CD4-positive, alpha-beta T cell treated with Interferon alpha-2 for 1 hour (primary cell): ENCODE results near the gene C1QTNF5.
A peak's percentile ranks its signal among the peaks of the same experiment; 100 is the strongest.

Experiments used
- DNase-seq, 2 donors: peaks; one replicate each; pipeline ENCODE4 v3.0.0-alpha.2; 2020 to 2022

C1QTNF5 gene

DNA sequence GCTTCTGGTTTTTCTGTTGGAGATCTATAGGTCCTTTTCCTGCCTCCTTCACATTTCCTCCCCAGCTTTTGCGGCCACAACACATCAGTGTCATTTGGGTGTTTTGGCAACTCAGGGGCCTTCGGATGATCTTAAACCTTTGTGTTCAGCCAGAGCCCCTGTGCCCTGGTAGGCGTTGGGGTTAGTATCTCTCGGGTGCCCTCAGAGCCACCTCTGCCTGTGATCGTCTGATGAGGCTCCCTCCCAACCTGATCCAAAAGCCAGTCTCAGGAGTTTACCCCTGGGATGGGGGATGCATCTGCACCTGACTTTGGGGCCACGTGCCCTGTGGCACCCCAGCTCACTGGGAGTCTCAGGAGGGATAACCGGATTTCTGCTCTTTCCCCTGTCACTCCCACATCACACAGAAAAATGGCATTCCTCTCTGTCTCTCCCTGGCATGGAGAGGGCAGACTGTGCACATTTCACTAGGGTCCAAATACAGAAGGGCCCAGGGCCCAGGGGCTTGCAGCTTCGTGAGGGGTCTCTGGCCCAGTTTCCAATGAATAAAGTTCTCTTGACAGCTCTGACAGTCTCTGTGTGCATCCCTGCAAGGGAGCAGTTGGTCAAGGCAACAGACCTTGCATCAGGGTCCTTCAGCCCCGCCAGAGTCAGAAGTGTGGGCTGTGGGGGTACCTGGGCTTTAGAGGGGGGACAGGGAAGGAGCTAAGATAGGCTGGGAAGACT, 3.8 kb downstream of the C1QTNF5 start:
- no peak for DNase-seq

DNA sequence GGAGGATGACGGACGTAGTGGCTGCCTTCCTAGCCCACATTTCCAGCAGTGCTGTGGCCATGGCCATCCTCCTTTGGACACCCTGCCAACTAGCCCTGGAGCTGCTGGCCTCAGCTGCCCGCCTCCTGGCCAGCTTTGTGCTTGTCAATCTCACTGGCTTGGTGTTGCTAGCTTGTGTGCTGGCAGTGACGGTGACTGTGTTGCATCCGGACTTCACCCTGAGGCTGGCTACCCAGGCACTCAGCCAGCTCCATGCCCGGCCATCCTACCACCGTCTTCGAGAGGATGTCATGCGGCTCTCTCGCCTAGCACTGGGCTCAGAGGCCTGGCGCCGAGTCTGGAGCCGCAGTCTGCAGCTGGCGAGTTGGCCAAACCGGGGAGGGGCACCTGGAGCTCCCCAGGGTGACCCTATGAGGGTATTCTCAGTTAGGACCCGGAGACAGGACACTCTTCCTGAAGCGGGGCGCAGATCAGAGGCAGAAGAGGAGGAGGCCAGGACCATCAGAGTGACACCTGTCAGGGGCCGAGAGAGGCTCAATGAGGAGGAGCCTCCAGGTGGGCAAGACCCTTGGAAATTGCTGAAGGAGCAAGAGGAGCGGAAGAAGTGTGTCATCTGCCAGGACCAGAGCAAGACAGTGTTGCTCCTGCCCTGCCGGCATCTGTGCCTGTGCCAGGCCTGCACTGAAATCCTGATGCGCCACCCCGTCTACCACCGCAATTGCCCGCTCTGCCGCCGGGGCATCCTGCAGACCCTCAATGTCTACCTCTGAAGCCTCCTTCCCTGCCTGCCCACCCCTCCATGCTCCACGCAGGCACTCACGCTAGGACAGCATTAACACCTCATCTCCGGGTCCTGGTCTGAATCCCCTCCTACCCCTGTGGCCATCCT, 4.8 kb downstream of the C1QTNF5 start:
- DNase-seq = no peak

DNA sequence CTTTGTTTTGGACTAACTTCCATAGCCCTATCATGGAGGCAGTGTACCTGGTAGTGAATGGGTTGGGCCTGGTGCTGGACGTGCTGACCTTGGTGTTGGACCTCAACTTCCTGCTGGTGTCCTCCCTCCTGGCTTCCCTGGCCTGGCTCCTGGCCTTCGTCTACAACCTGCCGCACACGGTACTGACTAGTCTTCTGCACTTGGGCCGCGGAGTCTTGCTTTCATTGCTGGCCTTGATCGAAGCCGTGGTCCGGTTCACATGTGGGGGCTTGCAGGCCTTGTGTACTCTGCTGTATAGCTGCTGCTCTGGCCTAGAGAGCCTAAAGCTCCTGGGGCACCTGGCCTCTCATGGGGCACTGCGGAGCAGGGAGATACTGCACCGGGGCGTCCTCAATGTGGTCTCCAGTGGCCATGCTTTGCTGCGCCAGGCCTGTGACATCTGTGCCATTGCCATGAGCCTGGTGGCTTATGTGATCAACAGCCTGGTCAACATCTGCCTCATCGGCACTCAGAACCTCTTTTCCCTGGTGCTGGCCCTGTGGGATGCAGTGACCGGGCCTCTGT, 5.5 kb downstream of the C1QTNF5 start:
- no peak for DNase-seq

DNA sequence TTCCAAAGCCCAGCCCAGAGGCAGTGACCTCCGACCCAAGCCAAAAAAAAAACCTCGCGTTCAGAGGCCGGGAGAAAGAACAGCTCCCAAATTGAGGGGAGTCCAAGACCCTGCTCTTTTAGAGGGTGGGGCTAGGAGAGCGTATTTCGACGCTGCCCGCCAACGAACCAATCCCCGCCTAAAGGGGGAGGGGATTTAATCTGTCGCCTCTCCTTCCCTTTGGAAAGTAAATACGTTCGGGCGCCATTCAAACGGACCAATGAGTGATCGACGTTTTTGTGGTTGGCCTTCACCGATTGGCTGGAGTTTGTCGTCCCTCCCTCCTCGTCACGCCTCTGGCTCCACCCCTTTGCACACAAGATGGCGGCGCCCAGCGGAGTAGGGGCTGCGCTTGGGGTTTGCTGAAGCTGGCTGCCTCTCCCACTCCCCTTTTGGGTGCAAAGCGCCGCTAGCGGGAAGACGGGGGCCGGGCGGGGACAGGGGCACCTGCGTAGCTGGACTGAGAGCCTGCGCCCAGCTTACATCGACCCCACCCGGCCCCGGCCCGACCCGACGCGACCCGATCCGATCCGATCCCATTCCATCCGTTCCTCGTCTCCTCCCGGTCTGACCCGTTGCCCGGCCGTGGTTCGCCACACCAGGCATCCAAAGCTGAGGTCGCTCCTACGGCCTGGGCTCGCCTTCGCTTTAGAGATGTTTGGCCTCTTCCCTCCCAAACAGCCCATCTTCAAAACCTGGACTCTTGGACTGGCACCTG, 6.3 kb downstream of the C1QTNF5 start, which contains the start of gene RNF26:
Gene RNF26, plus strand, starts transcription at position 354 of the 757 bp plus-strand sequence. CDS start 596 bp downstream, outside the sequence.
- peak; percentile 95 to 97 for DNase-seq

DNA sequence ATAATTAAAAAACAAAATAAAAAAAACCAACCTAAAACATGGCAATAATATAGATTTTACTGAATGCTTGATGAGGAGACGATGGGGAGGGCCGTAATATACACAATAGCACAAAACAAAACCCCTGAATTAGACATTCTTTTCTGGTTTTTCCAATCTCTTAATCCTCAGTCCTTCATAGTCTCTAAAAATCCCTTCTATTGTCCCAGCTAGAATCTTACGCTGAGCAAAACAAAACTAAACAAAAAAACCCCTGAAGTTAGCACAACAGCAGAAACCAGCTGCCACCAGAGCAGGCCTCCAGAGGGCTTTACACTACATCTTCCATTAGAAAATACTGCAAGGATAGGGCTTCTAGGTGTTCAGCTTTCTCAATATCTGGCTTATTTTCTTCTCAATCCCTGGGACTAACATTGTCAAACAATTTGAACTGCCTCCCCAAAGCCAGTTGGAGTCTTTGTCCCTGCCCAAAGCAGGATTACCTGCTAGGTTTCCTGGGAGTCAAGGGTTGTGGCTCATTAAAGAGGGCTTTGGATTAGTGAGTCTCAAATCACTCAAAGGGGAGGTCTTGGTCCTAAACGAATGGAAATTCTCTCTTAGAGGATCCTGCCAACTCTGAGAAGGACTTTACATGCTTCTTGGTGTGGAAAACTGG, 8.4 kb downstream of the C1QTNF5 start:
- DNase-seq = no peak

DNA sequence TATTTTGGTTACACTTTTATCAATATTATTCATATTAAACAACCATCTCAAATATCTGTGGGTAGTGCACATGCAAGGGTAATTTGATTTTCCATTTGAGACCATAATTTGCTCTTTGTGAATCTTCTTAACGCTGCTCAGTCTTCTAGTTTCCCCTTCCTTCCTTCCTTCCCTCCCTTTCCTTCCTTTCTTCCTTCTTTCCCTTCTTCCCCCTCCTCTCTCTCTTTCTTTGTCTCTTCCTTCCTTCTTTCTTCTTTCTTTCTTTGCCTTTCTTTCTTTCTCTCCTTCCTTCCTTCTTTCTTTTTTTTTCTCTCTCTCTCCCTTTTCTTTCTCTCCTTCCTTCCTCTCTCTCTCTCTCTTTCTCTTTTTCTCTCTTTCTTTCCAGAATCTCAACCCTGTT, 10.4 kb downstream of the C1QTNF5 start:
- DNase-seq = no peak

DNA sequence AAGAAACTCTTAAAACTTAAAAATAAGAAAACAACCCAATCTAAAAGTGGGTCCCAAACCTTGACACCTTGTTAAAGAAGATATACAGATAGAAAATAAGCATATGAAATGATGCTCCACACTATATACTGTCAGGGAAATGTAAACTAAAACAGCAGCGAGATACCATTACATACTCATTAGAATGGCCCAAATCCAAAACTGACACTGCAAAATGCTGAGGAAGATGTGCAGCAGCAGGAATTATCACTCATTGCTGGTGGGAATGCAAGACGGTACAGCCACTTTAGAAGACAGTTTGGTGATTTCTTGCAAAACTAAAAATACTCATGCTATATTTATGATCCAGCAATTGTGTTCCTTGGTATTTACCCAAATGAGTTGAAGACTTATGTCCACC, 11.4 kb downstream of the C1QTNF5 start:
- DNase-seq = no peak

DNA sequence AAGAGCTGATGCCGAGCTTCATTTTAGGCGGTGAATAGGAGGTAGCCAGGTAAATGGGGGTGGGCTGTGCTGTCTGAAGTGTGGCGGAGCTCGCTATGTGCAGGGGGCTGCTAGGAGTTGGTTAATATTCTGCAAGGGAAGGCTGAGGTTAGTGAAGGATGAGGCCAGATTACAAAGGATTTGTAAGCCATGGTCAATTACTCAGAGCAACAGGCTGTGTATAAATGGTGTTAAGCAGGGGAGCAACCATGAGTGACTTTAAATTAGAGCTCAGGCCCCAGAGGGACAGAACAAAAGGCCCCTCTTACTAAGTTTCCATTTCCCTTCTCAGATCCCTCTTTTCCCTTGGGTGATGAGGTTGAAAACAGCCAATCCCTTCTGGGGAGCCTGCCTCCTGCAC, 16.5 kb downstream of the C1QTNF5 start:
- no peak for DNase-seq

DNA sequence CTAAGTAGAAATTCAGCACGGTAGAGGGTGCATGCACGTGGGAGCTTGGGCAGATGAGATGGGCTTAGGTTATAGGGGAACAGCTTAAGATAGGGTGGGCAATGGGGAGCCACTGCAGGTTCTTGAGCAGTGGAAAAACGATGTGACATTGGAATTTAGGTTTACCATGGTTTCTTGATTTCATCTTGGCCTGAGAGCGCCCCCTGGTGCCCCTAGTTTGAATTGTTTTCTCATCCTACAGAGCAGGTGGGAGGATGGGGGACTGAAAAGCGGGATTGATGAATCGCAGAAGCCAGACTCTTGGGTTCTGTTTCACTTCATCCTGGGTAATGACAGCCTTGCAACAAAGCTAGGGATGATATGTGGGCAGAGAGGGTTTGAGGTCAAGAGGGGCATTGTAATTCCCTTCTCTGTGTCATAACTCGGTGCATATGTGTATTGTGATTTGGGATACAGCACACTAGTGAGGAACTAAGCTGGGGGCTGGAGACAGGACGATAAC, 17.1 kb downstream of the C1QTNF5 start:
- DNase-seq = peak; percentile 68 to 81

DNA sequence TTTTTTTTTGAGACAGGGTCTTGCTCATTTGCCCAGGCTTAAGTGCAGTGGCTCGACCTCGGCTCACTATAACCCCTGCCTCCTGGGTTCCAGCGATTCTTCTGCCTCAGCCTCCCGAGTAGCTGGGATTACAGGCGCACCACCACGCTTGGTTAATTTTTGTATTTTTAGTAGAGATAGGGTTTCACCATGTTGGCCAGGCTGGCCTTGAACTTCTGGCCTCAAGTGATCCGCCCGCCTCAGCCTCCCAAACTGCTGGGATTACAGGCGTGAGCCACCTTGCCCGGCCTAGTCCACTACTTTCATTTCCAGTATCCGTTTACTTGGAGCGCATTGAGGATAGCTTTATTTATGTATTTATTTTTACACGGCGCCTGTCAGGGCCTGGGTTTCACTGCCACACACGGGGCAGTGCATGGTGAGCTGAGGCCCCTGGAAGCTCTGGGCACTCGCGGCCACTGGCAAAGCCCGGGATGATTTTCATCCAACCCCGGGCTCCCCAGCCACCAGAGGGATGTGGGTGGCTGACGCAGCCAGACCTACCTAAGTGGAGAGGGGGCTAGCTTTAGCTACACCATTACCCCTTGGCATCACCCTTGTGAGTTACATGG, 17.7 kb downstream of the C1QTNF5 start:
- no peak for DNase-seq

DNA sequence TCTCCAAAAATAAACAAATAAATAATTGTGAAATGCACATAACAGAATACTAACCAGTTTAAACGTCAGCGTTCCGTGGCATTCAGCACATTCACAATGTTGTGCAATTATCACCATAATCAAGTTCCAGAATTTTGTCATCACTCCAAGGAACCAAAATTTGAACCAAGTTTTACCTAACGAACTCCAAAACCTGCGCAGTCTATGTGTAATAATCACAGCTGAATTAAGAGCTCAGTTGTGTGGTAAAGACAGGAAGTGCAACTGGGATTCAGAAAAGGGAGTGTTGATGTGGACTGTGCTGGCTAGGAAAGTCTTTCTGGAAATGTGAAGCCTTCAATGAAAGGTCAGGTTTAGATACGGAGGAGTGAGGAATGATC, 18.3 kb downstream of the C1QTNF5 start:
- DNase-seq = no peak

DNA sequence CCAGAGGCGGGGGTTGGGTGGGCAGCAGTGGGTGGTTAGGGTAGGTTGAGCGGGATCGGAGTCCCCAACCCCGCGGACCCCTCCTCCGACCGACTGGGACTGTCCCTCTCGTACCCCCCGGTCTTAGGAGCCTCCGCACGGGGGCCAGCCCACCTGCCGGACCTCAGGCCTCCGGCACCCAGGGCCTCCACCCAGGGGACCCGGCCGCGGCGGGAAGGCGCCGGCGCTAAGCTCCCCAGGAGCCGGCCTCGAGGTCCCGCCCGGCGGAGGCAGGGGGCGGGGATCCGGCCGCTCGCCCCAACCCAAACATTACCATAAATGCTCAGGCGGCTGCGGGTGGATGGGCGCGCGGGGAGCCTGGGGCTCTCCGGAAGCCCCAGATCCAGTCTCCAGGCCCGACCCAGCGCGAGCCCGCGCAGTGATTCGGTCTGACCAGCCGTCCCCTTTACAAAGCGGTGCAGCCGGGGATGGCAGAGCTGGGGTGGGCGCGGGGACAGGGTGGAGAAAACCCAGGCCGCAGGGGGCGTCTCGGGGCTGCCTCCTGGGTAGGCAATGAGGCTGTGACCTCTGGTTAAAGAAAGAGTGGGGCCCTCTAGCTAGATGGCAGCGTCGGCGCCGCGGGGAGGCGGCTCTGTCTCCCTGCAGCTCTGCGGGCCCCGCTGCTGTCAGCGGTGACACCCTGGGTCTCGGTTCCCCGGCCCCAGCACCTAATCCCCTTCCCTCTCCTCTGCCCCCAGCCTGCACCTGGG, 19.7 kb downstream of the C1QTNF5 start:
- peak in 1 of 2 donors; percentile 57 for DNase-seq

DNA sequence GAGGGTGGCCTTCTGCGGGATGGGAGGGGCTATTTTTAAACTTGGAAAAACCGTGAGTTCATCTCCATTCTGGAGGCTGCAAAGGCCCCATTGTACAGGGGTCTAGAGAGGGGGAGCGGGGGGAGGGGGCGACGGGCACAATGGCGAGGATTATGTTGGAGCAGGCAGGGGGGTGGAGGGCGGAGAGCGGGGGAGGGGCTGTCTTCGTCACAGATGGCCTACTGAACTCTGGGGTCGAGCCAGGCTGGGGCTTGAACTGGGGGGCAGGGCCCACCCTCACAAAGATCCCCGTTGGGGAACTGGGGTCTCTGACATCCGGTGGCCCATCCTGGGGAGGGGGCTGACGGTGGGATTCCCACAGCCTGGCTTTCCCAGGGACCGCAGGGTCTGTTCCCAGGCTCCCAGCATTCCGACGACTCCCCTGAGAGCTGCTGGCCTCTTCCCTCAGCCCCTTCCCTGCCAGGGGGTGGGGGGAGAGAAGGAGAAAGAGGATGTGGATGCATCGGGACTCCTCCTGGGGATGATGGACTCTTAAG, 20.4 kb downstream of the C1QTNF5 start:
- DNase-seq = no peak

DNA sequence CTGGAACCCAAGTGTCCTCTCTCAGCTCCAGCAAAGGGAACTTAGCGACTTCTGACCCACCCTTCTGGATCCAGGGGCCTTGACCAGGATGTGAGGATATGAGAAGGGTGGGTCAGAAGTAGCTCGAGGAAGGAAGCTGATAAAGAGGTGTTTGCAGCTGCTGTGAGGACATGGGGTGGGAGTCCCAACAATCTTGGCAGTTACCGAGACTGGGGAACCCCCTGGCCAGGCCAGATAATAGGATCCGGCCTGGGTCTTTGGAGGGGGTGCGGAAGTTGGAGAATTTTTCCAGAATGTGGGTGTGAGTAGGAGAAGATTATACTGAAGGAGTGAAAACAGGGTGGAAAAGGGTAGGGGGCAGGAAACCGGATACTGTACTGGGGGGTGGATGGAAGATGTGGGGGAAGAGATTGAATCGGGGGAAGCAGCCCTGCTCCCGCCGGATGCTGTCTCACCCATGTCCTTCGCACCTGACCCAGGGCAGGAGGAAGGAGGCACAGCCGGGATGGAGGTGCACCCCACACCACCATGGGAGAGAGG, 20.9 kb downstream of the C1QTNF5 start:
- no peak for DNase-seq

DNA sequence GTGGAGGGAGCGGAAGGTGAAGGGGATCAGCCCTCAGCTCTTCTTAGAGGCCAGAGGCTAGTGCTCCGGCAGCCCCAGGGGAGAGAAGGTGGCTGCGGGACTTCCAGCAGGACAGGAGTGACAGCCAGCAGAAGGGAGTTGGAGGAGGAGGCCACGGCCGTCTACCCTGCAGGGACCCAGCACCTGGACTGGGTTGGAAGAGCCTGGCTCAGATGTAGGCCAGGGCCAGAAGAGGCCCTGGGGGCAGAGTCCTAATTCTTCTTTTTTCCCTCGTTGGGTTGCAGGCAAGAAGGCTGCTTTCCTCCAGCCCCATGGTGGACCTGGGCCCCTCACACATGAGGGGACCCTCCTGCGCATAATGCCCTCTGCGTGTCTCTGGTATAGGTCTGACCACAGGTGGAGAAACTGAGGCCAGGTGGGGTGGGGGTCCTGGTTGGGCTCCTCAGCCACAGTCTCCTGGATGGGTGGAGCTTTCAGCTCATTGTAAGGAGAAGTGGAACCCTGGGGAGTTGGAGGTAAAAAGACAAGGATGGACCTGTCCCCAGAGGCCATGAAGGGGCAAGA, 21.5 kb downstream of the C1QTNF5 start:
- no peak for DNase-seq

DNA sequence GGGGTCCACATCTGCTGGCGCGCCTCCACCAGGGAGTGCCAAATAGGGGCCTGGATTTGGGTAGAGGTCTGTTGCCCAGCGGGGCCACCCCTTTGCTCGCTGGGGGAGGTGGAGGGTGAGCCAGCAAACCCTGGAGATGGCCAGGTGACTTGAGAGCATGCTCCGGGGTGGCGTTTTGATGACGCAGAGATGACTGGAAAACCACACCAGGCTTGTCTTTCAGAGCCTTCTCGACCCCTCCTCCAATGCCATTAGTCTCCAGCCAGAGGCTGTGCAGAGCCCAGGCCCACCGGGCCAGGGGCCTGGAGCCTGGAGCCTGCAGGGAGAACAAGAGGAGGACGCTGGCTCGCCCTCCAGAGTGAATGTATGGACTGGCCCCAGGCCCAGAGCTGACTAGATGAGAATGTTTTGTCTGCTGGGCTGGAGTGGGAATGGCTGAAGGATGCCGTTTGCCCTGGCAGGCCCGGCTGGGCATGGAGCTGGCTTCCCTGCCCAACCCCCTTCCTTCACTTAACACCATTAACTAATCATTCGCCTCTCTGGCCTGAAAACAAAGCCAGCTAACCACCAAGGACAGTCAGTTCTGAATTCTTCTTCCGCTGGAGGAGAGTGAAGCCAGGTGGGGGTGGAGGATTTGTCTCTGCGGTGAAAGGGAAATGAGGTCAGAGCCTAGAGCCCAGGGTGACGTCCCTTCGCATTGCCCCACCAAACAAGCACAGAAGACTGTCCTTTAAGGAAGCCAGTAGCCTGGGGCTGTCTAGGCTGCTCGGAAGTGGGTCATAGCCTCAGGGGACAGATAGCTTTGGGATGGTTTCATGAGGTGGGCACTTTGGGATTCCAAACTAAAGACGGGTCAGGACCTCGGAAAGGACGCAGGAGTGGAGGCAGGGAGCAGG, 22.2 kb downstream of the C1QTNF5 start:
- DNase-seq = peak in 1 of 2 donors; percentile 57

DNA sequence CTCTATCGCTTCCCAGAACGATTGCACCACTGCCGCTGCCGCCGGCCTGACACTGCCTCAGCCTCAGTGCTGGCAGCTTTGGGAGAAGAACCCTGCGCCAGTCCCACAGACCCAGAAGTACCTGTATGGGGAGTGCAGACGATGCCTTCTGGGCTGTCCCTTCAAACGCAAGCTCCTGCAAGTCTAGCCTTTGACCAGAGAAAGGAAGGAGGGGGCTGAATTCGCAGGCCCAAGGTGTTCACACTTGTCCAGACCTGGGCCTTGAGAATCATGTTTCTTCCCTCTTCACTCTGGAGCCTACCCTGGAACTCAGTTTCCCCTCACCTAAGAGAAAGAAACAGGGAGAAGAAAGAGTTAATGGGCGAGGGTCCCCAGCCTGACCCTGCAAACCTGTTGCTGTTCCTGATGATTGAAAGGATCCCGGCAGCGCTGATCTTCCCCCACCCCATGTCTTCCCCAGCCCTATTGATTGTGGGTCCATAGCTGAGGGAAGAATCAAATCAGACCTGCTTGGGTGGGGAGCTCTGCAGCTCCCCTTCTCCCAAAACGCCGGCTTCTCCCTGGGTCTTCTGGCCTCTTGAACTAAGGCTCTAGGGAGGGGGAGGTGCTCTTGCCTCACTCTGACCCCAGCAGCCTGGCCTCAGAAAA, 23.0 kb downstream of the C1QTNF5 start:
- DNase-seq = no peak
